Liver (tissue), 9 donors: Measurements from ENCODE around the gene SRCAP. TPM values are rescaled to one million over a fixed set of nuclear protein-coding genes. Genes with fewer than 3 reads are reported as not detected.

Experiments used
- DNase-seq: peaks from one replicate; pipeline ENCODE4 v3.0.0-alpha.2; 2017; ENCODE audit warnings: low spot score
- H3K27ac ChIP-seq, 2 donors: one replicate each; pipeline ENCODE4 v1.7.0; 2013; ENCODE audit warnings: inconsistent platforms in 2 of 2, low read length in 2 of 2, control low read depth in 1 of 2, low read depth in 1 of 2, mild to moderate bottlenecking in 1 of 2
- H3K27me3 ChIP-seq, 4 donors: one replicate each; pipeline versions ENCODE4 v1.6.1 to v1.7.0; 2013; ENCODE audit warnings: low read length in 3 of 4, inconsistent platforms in 1 of 4, mild to moderate bottlenecking in 1 of 4, moderate library complexity in 1 of 4; ENCODE audit not compliant: control insufficient read depth in 4 of 4, insufficient read depth in 4 of 4
- H3K36me3 ChIP-seq, 4 donors: one replicate each; pipeline versions ENCODE4 v1.6.1 to v1.7.0; 2013; ENCODE audit warnings: low read length in 3 of 4, mild to moderate bottlenecking in 3 of 4, low read depth in 1 of 4, moderate library complexity in 1 of 4; ENCODE audit not compliant: control insufficient read depth in 4 of 4, insufficient read depth in 3 of 4
- H3K4me1 ChIP-seq, 4 donors: one replicate each; pipeline versions ENCODE4 v1.6.1 to v1.7.0; 2013; ENCODE audit warnings: low read length in 3 of 4, mild to moderate bottlenecking in 3 of 4, moderate library complexity in 1 of 4; ENCODE audit not compliant: control insufficient read depth in 4 of 4, insufficient read depth in 4 of 4
- H3K4me3 ChIP-seq, 3 donors: one replicate each; pipeline versions ENCODE4 v1.6.1 to v1.7.0; 2013; ENCODE audit warnings: low read length in 3 of 3, control low read depth in 1 of 3, low read depth in 1 of 3, mild to moderate bottlenecking in 1 of 3
- H3K9ac ChIP-seq, 2 donors: one replicate each; pipeline ENCODE4 v1.7.0; 2013; ENCODE audit warnings: low read length in 2 of 2, mild to moderate bottlenecking in 2 of 2, moderate library complexity in 2 of 2, control low read depth in 1 of 2, low read depth in 1 of 2
- H3K9me3 ChIP-seq, 4 donors: one replicate each; pipeline versions ENCODE4 v1.6.1 to v1.7.0; 2013; ENCODE audit warnings: low read length in 3 of 4; ENCODE audit not compliant: control insufficient read depth in 4 of 4
- ATF3 ChIP-seq: IDR thresholded peaks from 2 replicates; pipeline ENCODE4 v1.6.1; 2016; ENCODE audit warnings: antibody characterized with exemption
- CTCF ChIP-seq: fragments of 150-350 bp; IDR thresholded peaks from 2 replicates; pipeline ENCODE4 v1.5.1; 2017; ENCODE audit warnings: improper control_type of control experiment, low read depth, low read length; ENCODE audit not compliant: missing input control
- FOXA1 ChIP-seq: IDR thresholded peaks from 2 replicates; pipeline ENCODE4 v1.6.1; 2016; ENCODE audit warnings: antibody characterized with exemption
- GABPA ChIP-seq, 2 donors: IDR thresholded peaks in 1 of 2; conservative IDR thresholded peaks in 1 of 2; 2 replicates each; pipeline ENCODE4 v1.6.1; 2016; ENCODE audit warnings: antibody characterized with exemption in 2 of 2, mild to moderate bottlenecking in 1 of 2, moderate library complexity in 1 of 2
- HNF4A ChIP-seq, 2 donors: conservative IDR thresholded peaks; 2 replicates each; pipeline ENCODE4 v1.6.1; 2016; ENCODE audit warnings: antibody characterized with exemption in 2 of 2, mild to moderate bottlenecking in 2 of 2
- HNF4G ChIP-seq: IDR thresholded peaks from 2 replicates; pipeline ENCODE4 v1.6.1; 2016; ENCODE audit warnings: antibody characterized with exemption
- JUND ChIP-seq, 2 donors: IDR thresholded peaks; 2 replicates each; pipeline ENCODE4 v1.6.1; 2016; ENCODE audit warnings: antibody characterized with exemption in 2 of 2
- MAX ChIP-seq: IDR thresholded peaks from 2 replicates; pipeline ENCODE4 v1.6.1; 2016; ENCODE audit warnings: antibody characterized with exemption
- NR2F2 ChIP-seq: IDR thresholded peaks from 2 replicates; pipeline ENCODE4 v1.6.1; 2016; ENCODE audit warnings: antibody characterized with exemption
- RAD21 ChIP-seq, 2 donors: IDR thresholded peaks; 2 replicates each; pipeline ENCODE4 v1.6.1; 2016; ENCODE audit warnings: antibody characterized with exemption in 2 of 2, mild to moderate bottlenecking in 2 of 2
- RXRA ChIP-seq, 2 donors: IDR thresholded peaks; 2 replicates each; pipeline ENCODE4 v1.6.1; 2017 to 2018; ENCODE audit warnings: antibody characterized with exemption in 2 of 2, mild to moderate bottlenecking in 1 of 2
- SP1 ChIP-seq: IDR thresholded peaks from 2 replicates; pipeline ENCODE4 v1.6.1; 2018; ENCODE audit warnings: antibody characterized with exemption, mild to moderate bottlenecking
- TAF1 ChIP-seq: conservative IDR thresholded peaks from 2 replicates; pipeline ENCODE4 v1.6.1; 2016; ENCODE audit warnings: antibody characterized with exemption, mild to moderate bottlenecking
- YY1 ChIP-seq: IDR thresholded peaks from 2 replicates; pipeline ENCODE4 v1.6.1; 2016; ENCODE audit warnings: antibody characterized with exemption, mild to moderate bottlenecking
- WGBS: extraction: QIAGEN DNeasy Blood & Tissue Kit; methylation state at CpG from one replicate; pipeline ENCODE4 v1.1.7; 2013; 5-methylcytosine and 5-hydroxymethylcytosine counted together
- polyA plus RNA-seq, 2 donors: library from polyadenylated mRNA; stranded (reverse) in 1 of 2; unstranded in 1 of 2; fragments of 200-250 nt in 1 of 2; fragments of >200 nt in 1 of 2; fragmentation: Nextera tagmentation in 1 of 2; extraction: Ambion mirVana in 1 of 2; gene quantifications; one replicate each; pipeline versions ENCODE4 v1.2.1 to v1.2.3, GENCODE V29; 2013 to 2015
- total RNA-seq, 2 donors: library from RNA; depleted of rRNA; stranded (reverse); fragments of >200 nt; gene quantifications; one replicate each; pipeline ENCODE4 v1.2.3, GENCODE V29; 2014
- donor health status: healthy.
- donor health status: healthy.
- donor health status: healthy.
- donor health status: healthy.
- donor health status: healthy.

The SRCAP gene
- total and polyA plus RNA-seq, 4 donors: 7.6 to 27.7 (median 17.7) TPM

GRCh38 chr16:30760577-30761426 lies 61.8 kb downstream of the SRCAP start:
- no peak for DNase-seq
- peak overlapping the region in 1 of 2 donors; percentile 3 for H3K27ac ChIP-seq
- 36% methylated on average over 26 of the region's 26 CpGs for WGBS
- H3K9me3 ChIP-seq: no peaks in the 10 kb centered on the region
- TF ChIP-seq HNF4G: no peak
- no peak for TF ChIP-seq HNF4A (conservative IDR thresholded peaks at IDR 0.05)
- H3K4me1 ChIP-seq: peaks cover 4 to 29% (median 24%) of the 10 kb centered on the region in 4 donors
- H3K27me3 ChIP-seq: no peaks in the 10 kb centered on the region
- peak overlapping the region; percentile 36 to 98 (median 64) for H3K4me3 ChIP-seq
- no peak overlapping the region for H3K9ac ChIP-seq
- peaks cover 15 to 36% (median 20%) of the 10 kb centered on the region in 4 donors for H3K36me3 ChIP-seq

- Histone ChIP-seq H3K4me3 (peak overlapping the region; percentile 36 to 98 (median 64)), H3K4me1 (peaks cover 4 to 29% (median 24%) of the 10 kb centered on the region in 4 donors), H3K9ac (no peak overlapping the region), H3K27ac (peak overlapping the region; percentile 3 to 91), H3K27me3 (no peaks in the 10 kb centered on the region), H3K9me3 (no peaks in the 10 kb centered on the region), H3K36me3 (peaks cover 17 to 36% (median 26%) of the 10 kb centered on the region in 4 donors)
- TF ChIP-seq RAD21 (IDR thresholded peaks at IDR 0.05): no peak
- TF ChIP-seq JUND (IDR thresholded peaks at IDR 0.05): no peak
- TF ChIP-seq MAX: no peak
- TF ChIP-seq ATF3: no peak
- no peak for TF ChIP-seq FOXA1
- no peak for TF ChIP-seq CTCF
- no peak for TF ChIP-seq NR2F2
- TF ChIP-seq SP1: no peak
- no peak for TF ChIP-seq RXRA (IDR thresholded peaks at IDR 0.05)
- no peak for TF ChIP-seq TAF1
- no peak for DNase-seq
- under 1% methylated on average over 64 of the region's 64 CpGs for WGBS
Observed at GRCh38 chr16:30761427-30761927, 62.5 kb downstream of the SRCAP start.

GRCh38 chr16:30761928-30762902 lies 63.2 kb downstream of the SRCAP start, which contains the start of the genes CFAP119 and RNF40:
Gene CFAP119 (minus strand): TSS chr16:30762062. CDS start chr16:30761748, 314 bp downstream.
Gene RNF40 (plus strand): TSS chr16:30762322. CDS start chr16:30762546, 224 bp downstream.
- peaks cover 4 to 29% (median 24%) of the 10 kb centered on the region in 4 donors for H3K4me1 ChIP-seq

More at GRCh38 chr16:30761928-30762902, 63.2 kb downstream of the SRCAP start, which contains the start of the genes CFAP119 and RNF40:
- WGBS: under 1% methylated on average over 60 of the region's 60 CpGs
- peak within 1 kb of the TSS; percentile 85 to 91 for H3K27ac ChIP-seq
- peak within 1 kb of the TSS; percentile 95 to 98 for H3K9ac ChIP-seq
- peak; percentile 99 for TF ChIP-seq YY1
- peak in 1 of 2 donors; percentile 90 for TF ChIP-seq GABPA (IDR thresholded peaks at IDR 0.05 in 1 of 2, conservative IDR thresholded peaks at IDR 0.05 in 1 of 2)
- TF ChIP-seq RAD21 (IDR thresholded peaks at IDR 0.05): peak in 1 of 2 donors; percentile 17
- TF ChIP-seq SP1: peak; percentile 60
- TF ChIP-seq RXRA (IDR thresholded peaks at IDR 0.05): no peak
- no peak for TF ChIP-seq MAX
- TF ChIP-seq HNF4A (conservative IDR thresholded peaks at IDR 0.05): no peak
- H3K9me3 ChIP-seq: no peaks in the 10 kb centered on the region
- peak within 1 kb of the TSS; percentile 78 to 98 (median 92) for H3K4me3 ChIP-seq
- peaks cover 20 to 38% (median 32%) of the 10 kb centered on the region in 4 donors for H3K36me3 ChIP-seq
- peak; percentile 96 for DNase-seq
- H3K27me3 ChIP-seq: no peaks in the 10 kb centered on the region
